Measurements from ENCODE around the gene C20orf173.

The C20orf173 gene

GRCh38 chr20:35479798-35480197 lies 49.7 kb downstream of the C20orf173 start:
- Histone ChIP-seq H3K36me3 (ENCODE audit: control insufficient read depth, insufficient read depth, low read length) (peaks cover 22% of the 10 kb centered on the region), H3K27me3 (ENCODE audit: control insufficient read depth, insufficient read depth, low read length) (no peaks in the 10 kb centered on the region), H3K9ac (ENCODE audit: low read depth, low read length) (no peak overlapping the region)

GRCh38 chr20:35478804-35479472 lies 50.5 kb downstream of the C20orf173 start:
- peaks cover 26% of the 10 kb centered on the region for H3K36me3 ChIP-seq (ENCODE audit: control insufficient read depth, insufficient read depth, low read length)
- H3K9me3 ChIP-seq (ENCODE audit: control insufficient read depth, insufficient read depth, low read length), result no peaks in the 10 kb centered on the region
- H3K9ac ChIP-seq (ENCODE audit: low read depth, low read length), result no peak overlapping the region

More at GRCh38 chr20:35479798-35480197, 49.7 kb downstream of the C20orf173 start:
- Histone ChIP-seq H3K4me1 (ENCODE audit: control insufficient read depth, insufficient read depth, low read length) (no peaks in the 10 kb centered on the region), H3K9me3 (ENCODE audit: control insufficient read depth, insufficient read depth, low read length) (no peaks in the 10 kb centered on the region), H3K4me3 (ENCODE audit: low read depth, low read length) (no peak overlapping the region)

More at GRCh38 chr20:35478804-35479472, 50.5 kb downstream of the C20orf173 start:
- H3K4me1 ChIP-seq (ENCODE audit: control insufficient read depth, insufficient read depth, low read length), result no peaks in the 10 kb centered on the region
- H3K27me3 ChIP-seq (ENCODE audit: control insufficient read depth, insufficient read depth, low read length), result no peaks in the 10 kb centered on the region
- no peak overlapping the region for H3K4me3 ChIP-seq (ENCODE audit: low read depth, low read length)
